HG03469 (cell line): ENCODE results near the gene CISH.
A peak's percentile ranks its signal among the peaks of the same experiment; 100 is the strongest.

Experiments
- ATAC-seq: cut with Tn5 transposase; IDR thresholded peaks from one replicate; pipeline ENCODE4 v1.9.1; 2021; ENCODE audit warnings: mild to moderate bottlenecking, moderate library complexity, moderate number of reproducible peaks; ENCODE audit not compliant: unreplicated experiment

The CISH gene

GRCh38 chr3:50611464-50612233 lies at the start of gene CISH:
Gene CISH, minus strand, starts transcription at chr3:50611774. Its CDS starts 124 bp downstream, at chr3:50611650.
- ATAC-seq: peak; percentile 36

- no peak for ATAC-seq
Measured at GRCh38 chr3:50660386-50660785, 48.8 kb upstream of the CISH start.

- ATAC-seq: no peak
Measured at GRCh38 chr3:50658831-50659230, 47.3 kb upstream of the CISH start.

GRCh38 chr3:50658416-50658815 lies 46.8 kb upstream of the CISH start:
- no peak for ATAC-seq

GRCh38 chr3:50657816-50658215 lies 46.2 kb upstream of the CISH start:
- ATAC-seq: no peak

- ATAC-seq: no peak
Measured at GRCh38 chr3:50657407-50657806, 45.8 kb upstream of the CISH start.

GRCh38 chr3:50656417-50657195 lies 45.0 kb upstream of the CISH start:
- ATAC-seq: no peak

- ATAC-seq: no peak
Measured at GRCh38 chr3:50655009-50655830, 43.6 kb upstream of the CISH start.

GRCh38 chr3:50653937-50654595 lies 42.5 kb upstream of the CISH start:
- ATAC-seq: no peak

- ATAC-seq: no peak
Measured at GRCh38 chr3:50652709-50653108, 41.1 kb upstream of the CISH start.

- ATAC-seq: no peak
Measured at GRCh38 chr3:50651920-50652529, 40.5 kb upstream of the CISH start.

- ATAC-seq: no peak
Measured at GRCh38 chr3:50651445-50651844, 39.9 kb upstream of the CISH start.

GRCh38 chr3:50650018-50650417 lies 38.4 kb upstream of the CISH start:
- ATAC-seq: no peak

- no peak for ATAC-seq
Measured at GRCh38 chr3:50649451-50649931, 37.9 kb upstream of the CISH start.

GRCh38 chr3:50648944-50649343 lies 37.4 kb upstream of the CISH start:
- ATAC-seq: no peak

- no peak for ATAC-seq
Measured at GRCh38 chr3:50648313-50648712, 36.7 kb upstream of the CISH start.

GRCh38 chr3:50645378-50645777 lies 33.8 kb upstream of the CISH start:
- ATAC-seq: no peak

GRCh38 chr3:50644561-50644960 lies 33.0 kb upstream of the CISH start:
- ATAC-seq: no peak

GRCh38 chr3:50642382-50642781 lies 30.8 kb upstream of the CISH start:
- ATAC-seq: no peak

- ATAC-seq: no peak
Measured at GRCh38 chr3:50639055-50639494, 27.5 kb upstream of the CISH start.
